Activated T-cell treated with anti-CD3 and anti-CD28 coated beads, Interleukin-2, amount 50 U/mL, for 72 hours (primary cell): ENCODE data around the gene JAM3. TPM values are rescaled to one million over a fixed set of nuclear protein-coding genes. Genes with fewer than 3 reads are reported as not detected.
A peak's percentile ranks its signal among the peaks of the same experiment; 100 is the strongest.

ENCODE experiments used
- ATAC-seq, 2 donors: fragments of 150-1000 bp; cut with Tn5 transposase; replicated peaks in 1 of 2; 2 replicates each; pipeline ENCODE4 v1.10.0; 2021; ENCODE audit warnings: moderate library complexity in 2 of 2, mild to moderate bottlenecking in 1 of 2
- DNase-seq, 2 donors: peaks; one replicate each; pipeline ENCODE4 v3.0.0; 2021 to 2022; ENCODE audit warnings: mixed read lengths in 1 of 2
- H3K27ac Mint-ChIP-seq: one replicate; pipeline ENCODE4 v1.8.0; 2022; ENCODE audit warnings: mild to moderate bottlenecking, moderate library complexity, mixed read lengths
- H3K27me3 Mint-ChIP-seq: one replicate; pipeline ENCODE4 v1.8.0; 2022; ENCODE audit warnings: low read depth, mixed read lengths
- H3K36me3 Mint-ChIP-seq, 2 donors: one replicate each; pipeline ENCODE4 v1.8.0; 2022; ENCODE audit warnings: mixed read lengths in 2 of 2, mild to moderate bottlenecking in 1 of 2; ENCODE audit not compliant: insufficient read depth in 2 of 2
- H3K4me1 Mint-ChIP-seq: one replicate; pipeline ENCODE4 v1.8.0; 2022; ENCODE audit warnings: low read depth, mixed read lengths
- H3K4me3 Mint-ChIP-seq, 2 donors: one replicate each; pipeline ENCODE4 v1.8.0; 2022; ENCODE audit warnings: mild to moderate bottlenecking in 2 of 2, mixed read lengths in 2 of 2, moderate library complexity in 2 of 2
- H3K9me3 Mint-ChIP-seq, 2 donors: one replicate each; pipeline ENCODE4 v1.8.0; 2022; ENCODE audit warnings: mixed read lengths in 2 of 2
- total RNA-seq, 2 donors: library from RNA; stranded (reverse); gene quantifications; one replicate each; pipeline ENCODE4 v1.2.3, GENCODE V29; 2022

The JAM3 gene
- total RNA-seq, 2 donors from 2014 or later: 7.8 to 8.5 TPM

DNA sequence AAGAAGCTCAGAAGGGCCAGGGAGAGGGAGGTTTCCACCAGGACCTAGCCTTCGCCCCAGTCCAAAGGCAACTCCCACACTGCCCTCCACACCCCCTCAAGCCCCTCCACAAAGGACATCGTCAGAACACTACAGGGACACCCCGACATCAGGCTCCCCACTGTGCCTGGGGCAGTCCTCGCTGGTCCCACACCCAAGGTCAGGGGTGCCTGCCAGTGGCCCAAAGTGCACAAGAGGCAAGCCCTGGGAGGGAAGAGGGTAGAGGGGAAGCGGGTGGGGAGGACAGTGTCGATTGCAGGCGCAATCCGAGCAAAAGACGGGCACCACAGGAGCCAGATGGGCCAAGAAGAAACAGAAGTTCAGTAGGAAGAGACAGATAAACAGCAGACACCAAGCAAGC is 35.6 kb upstream of the JAM3 start:
- peaks cover 61% of the 10 kb centered on the region for H3K4me1 Mint-ChIP-seq
- H3K36me3 Mint-ChIP-seq: peaks cover 2% of the 10 kb centered on the region in 2 donors
- ATAC-seq (no peak), DNase-seq (no peak)
- no peak overlapping the region for H3K27ac Mint-ChIP-seq
- H3K9me3 Mint-ChIP-seq: no peaks in the 10 kb centered on the region
- H3K27me3 Mint-ChIP-seq: peaks cover 14% of the 10 kb centered on the region
- H3K4me3 Mint-ChIP-seq: peak overlapping the region in 1 of 2 donors; percentile 77

DNA sequence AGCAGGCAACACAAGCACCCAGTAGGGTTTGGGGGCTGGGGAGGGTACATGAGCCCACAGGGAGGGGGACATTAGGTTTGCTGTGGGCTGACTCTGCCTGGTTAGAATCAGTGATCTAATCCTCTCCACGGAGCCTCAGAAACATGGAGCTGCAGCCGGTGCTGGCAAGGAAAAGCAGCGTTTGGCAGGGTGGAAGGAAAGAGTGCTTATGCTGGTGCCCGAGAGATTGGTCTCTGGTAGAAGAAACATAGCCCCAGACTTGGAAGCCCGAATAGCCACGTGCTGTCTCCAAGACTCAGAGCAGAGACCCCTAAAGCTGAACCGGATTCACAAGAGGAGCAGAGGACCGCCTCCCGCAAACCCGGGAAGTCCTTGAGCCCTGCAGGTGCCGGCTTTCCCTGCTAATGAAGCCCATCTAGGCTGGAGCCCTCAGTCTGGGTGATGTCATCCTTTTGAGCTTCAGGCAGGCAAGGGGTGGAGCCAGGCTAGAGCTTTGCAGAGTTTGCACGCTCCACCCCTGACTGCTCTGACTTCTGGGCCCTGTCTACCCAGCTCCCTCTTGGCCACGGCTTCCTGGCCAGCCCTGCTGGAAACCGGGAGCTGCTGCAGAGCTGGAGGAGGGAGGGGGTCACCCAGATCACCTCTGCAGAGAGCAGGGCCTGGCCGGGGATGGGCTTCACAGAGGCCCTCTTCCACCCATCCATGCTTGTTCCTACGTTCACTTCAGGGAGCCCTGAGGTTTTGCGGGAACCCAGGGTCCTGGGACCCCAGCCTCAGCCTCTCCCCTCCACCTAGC is 35.0 kb upstream of the JAM3 start:
- no peak overlapping the region for H3K27ac Mint-ChIP-seq
- H3K36me3 Mint-ChIP-seq: peaks cover 2% of the 10 kb centered on the region in 2 donors
- peak overlapping the region; percentile 77 for H3K4me3 Mint-ChIP-seq
- peaks cover 57% of the 10 kb centered on the region for H3K4me1 Mint-ChIP-seq
- DNase-seq (peak; percentile 68 to 71), ATAC-seq (peak; percentile 82 to 83)
- H3K27me3 Mint-ChIP-seq: peaks cover 14% of the 10 kb centered on the region
- no peaks in the 10 kb centered on the region for H3K9me3 Mint-ChIP-seq

- H3K27me3 Mint-ChIP-seq: peaks cover 14% of the 10 kb centered on the region
- ATAC-seq (peak in 1 of 2 donors; percentile 21), DNase-seq (peak; percentile 22 to 24)
- H3K27ac Mint-ChIP-seq: no peak overlapping the region
- H3K4me3 Mint-ChIP-seq: peak overlapping the region; percentile 77
- no peaks in the 10 kb centered on the region for H3K9me3 Mint-ChIP-seq
- H3K36me3 Mint-ChIP-seq: peaks cover 2% of the 10 kb centered on the region in 2 donors
- peaks cover 57% of the 10 kb centered on the region for H3K4me1 Mint-ChIP-seq
Observed at GRCh38 chr11:134034496-134035381, 34.1 kb upstream of the JAM3 start.

DNA sequence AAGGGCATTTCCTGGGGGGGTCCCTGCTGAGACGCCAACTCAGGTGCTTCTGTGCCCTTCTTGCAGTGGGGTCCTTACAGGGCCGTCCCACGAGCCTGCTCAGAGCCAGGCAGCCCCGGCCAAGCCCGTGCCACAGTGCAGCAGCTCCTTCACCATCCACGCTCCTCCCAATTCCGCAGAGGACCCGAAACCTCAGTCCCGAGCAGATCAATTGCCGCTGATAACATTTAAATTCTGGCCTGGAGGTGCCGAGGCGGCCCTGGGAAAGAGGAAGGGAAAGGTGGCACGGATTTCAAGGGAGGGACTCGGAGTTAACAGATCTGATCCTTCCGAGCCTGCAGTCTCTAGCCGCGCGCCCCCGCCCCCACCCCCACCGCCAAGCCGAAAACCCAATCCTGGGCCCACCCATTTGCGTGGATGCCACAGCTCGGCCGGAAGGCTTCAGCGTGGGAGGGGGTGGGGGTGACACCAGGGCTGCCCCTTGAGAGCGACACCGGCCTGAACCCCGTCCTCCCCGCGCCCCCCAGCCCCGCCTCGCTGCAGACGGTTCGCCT is 32.3 kb upstream of the JAM3 start:
- H3K4me1 Mint-ChIP-seq: peaks cover 57% of the 10 kb centered on the region
- ATAC-seq: peak; percentile 26 to 27
- H3K36me3 Mint-ChIP-seq: peaks cover 2% of the 10 kb centered on the region in 2 donors
- H3K9me3 Mint-ChIP-seq: no peaks in the 10 kb centered on the region
- DNase-seq: peak; percentile 10 to 19
- peak overlapping the region; percentile 92 for H3K4me3 Mint-ChIP-seq
- peak overlapping the region; percentile 91 for H3K27ac Mint-ChIP-seq
- peaks cover 8% of the 10 kb centered on the region for H3K27me3 Mint-ChIP-seq

GRCh38 chr11:134037046-134037908 is 31.6 kb upstream of the JAM3 start:
- Mint-ChIP-seq H3K27ac (peak overlapping the region; percentile 91), H3K27me3 (peaks cover 2% of the 10 kb centered on the region), H3K9me3 (no peaks in the 10 kb centered on the region), H3K4me1 (peaks cover 51% of the 10 kb centered on the region), H3K36me3 (peaks cover 2% of the 10 kb centered on the region in 2 donors), H3K4me3 (peak overlapping the region; percentile 92)
- DNase-seq: peak; percentile 55 to 67
- peak; percentile 56 to 74 for ATAC-seq

- Mint-ChIP-seq H3K27me3 (no peaks in the 10 kb centered on the region), H3K9me3 (no peaks in the 10 kb centered on the region), H3K4me3 (peak overlapping the region in 1 of 2 donors; percentile 62), H3K27ac (no peak overlapping the region), H3K4me1 (peaks cover 43% of the 10 kb centered on the region), H3K36me3 (peaks cover 2% of the 10 kb centered on the region in 2 donors)
- DNase-seq (no peak), ATAC-seq (no peak)
Observed at GRCh38 chr11:134038897-134039470, 29.9 kb upstream of the JAM3 start.

DNA sequence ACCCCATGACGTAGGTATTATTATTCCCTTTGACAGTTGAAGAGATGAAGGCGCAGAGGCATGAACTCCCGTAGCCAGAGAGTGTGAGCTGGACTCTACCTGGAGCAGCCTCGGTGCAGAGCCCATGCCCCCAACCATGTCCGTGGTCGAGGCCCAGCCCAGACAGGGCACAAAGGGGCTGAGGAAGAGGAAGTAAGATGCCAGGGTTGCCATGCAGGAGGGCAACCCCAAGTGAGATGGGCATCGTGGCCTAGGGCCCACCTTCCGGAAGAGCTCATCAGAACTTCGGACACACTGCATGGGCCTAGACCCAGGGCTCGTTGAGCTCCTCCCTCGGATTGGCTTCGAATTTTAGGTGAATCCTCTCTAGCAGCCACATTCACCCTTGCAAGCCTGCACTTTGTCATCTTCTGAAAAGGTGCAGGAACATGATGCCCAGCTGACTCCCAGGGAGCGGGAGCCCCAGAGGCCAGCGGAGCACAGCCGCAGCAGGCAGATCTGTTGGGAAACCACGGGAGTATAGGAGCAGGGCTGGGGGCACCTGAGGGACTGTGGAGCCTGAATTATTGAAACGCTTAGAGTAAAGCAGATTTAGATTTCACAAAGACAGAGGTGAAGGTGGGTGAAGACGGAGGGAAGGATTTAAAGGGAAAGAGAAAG is 29.0 kb upstream of the JAM3 start:
- H3K36me3 Mint-ChIP-seq: peaks cover 2% of the 10 kb centered on the region in 2 donors
- H3K9me3 Mint-ChIP-seq: no peaks in the 10 kb centered on the region
- ATAC-seq (no peak), DNase-seq (no peak)
- H3K27ac Mint-ChIP-seq: no peak overlapping the region
- no peak overlapping the region for H3K4me3 Mint-ChIP-seq
- peaks cover 34% of the 10 kb centered on the region for H3K4me1 Mint-ChIP-seq
- H3K27me3 Mint-ChIP-seq: no peaks in the 10 kb centered on the region

GRCh38 chr11:134040386-134041302 is 28.2 kb upstream of the JAM3 start:
- H3K27me3 Mint-ChIP-seq: no peaks in the 10 kb centered on the region
- no peak for DNase-seq
- peaks cover 26% of the 10 kb centered on the region for H3K4me1 Mint-ChIP-seq
- no peak overlapping the region for H3K27ac Mint-ChIP-seq
- H3K4me3 Mint-ChIP-seq: no peak overlapping the region
- no peak for ATAC-seq
- H3K9me3 Mint-ChIP-seq: no peaks in the 10 kb centered on the region
- H3K36me3 Mint-ChIP-seq: peaks cover 2% of the 10 kb centered on the region in 2 donors

DNA sequence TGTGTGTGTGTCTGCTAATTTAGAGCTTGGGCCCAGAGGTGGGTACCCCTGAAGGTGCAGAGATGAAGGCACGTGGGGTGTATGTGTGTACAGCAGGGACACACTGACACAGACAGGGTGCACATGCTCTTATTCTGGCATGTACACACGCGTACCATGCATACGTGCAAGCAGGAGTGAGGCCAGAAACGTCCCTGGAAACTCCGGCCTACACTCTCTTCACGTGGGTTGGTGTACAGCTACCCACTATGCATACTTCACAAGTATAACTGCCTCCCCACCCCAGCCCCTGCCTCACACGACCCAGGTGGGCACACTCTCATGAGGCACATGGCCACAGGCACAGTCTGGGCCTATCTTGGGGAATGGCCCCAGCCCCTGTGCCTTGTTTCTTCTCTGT is 27.5 kb upstream of the JAM3 start:
- H3K9me3 Mint-ChIP-seq: no peaks in the 10 kb centered on the region
- DNase-seq (no peak), ATAC-seq (no peak)
- no peak overlapping the region for H3K27ac Mint-ChIP-seq
- H3K27me3 Mint-ChIP-seq: peaks cover 3% of the 10 kb centered on the region
- H3K36me3 Mint-ChIP-seq: no peaks in the 10 kb centered on the region
- H3K4me1 Mint-ChIP-seq: peaks cover 19% of the 10 kb centered on the region
- H3K4me3 Mint-ChIP-seq: no peak overlapping the region

DNA sequence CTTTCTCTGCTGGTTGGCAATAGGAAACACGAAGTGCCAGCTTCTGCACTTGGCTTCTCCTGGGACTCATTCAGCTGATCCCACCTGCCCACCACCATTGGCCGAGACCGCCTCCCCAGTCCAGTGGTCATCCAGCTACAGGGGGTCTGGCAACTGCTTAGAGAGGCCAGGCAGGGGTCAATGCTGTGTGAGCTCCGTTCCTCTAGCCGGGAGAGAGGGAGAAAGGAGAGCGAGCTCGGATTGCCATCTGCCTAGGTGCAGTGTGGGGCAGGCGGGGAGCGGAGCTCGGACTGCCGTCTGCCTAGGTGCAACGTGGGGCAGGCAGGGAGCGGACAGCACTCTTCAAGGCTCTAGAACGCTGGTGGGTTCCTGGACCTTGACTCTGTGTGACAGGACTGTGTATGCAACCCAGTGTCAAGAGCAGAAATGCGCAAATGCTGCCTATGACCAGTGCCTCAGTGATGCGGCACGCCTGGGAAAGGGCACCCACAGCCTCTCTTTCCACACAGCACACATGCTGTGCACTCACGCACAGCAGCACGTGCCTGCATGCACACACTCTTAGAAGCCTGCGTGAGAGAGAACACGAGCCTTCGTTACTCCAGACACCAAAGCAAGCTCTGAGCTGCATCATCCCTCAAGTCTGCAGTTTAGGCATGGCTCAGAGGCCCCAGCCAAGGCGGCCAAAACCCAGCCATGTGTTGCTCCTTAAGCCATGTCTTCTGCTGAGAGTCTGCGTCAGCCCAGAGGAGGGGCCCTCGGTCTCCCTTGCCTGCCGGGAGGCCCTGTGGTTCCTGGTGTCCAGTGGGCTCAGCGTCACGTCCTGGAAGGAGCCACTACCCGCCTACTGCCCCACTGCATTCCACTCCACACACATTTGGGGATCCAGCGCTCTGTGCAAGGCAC is 26.8 kb upstream of the JAM3 start:
- DNase-seq (no peak), ATAC-seq (no peak)
- Mint-ChIP-seq H3K4me3 (no peak overlapping the region), H3K36me3 (no peaks in the 10 kb centered on the region), H3K27ac (no peak overlapping the region), H3K9me3 (no peaks in the 10 kb centered on the region), H3K27me3 (peaks cover 10% of the 10 kb centered on the region), H3K4me1 (peaks cover 18% of the 10 kb centered on the region)
